Choroid plexus epithelial cell (primary cell): ENCODE data around the gene SKAP1.
"Not testable (repeated sequence)": the region's sequence is repeated elsewhere in the genome, so short reads cannot be mapped to it uniquely, and the experiment has no call there.

Experiments
- DNase-seq: peaks from one replicate; pipeline ENCODE4 v3.0.0-alpha.2; 2010; ENCODE audit warnings: low read depth
- H3K4me3 ChIP-seq: 2 replicates; pipeline ENCODE4 v1.5.1; 2011; ENCODE audit warnings: low read depth, mild to moderate bottlenecking, control low read depth, low read length, moderate library complexity
- CTCF ChIP-seq: conservative IDR thresholded peaks from 2 replicates; pipeline ENCODE4 v1.5.1; 2011; ENCODE audit warnings: low read depth, mild to moderate bottlenecking, control low read depth, inconsistent platforms, low read length, moderate library complexity

SKAP1 gene

GRCh38 chr17:48352630-48353029 is 77.4 kb downstream of the SKAP1 start:
- TF ChIP-seq CTCF = no peak
- no peak for DNase-seq
- H3K4me3 ChIP-seq = no peak overlapping the region

- peak; percentile 63 for DNase-seq
- no peak overlapping the region for H3K4me3 ChIP-seq
- peak; percentile 65 for TF ChIP-seq CTCF
Observed at GRCh38 chr17:48351911-48352332, 78.1 kb downstream of the SKAP1 start.

GRCh38 chr17:48348352-48348751 is 81.7 kb downstream of the SKAP1 start:
- no peak for DNase-seq
- no peak for TF ChIP-seq CTCF
- H3K4me3 ChIP-seq = no peak overlapping the region

GRCh38 chr17:48347177-48347576 is 82.8 kb downstream of the SKAP1 start:
- DNase-seq = no peak
- no peak overlapping the region for H3K4me3 ChIP-seq
- no peak for TF ChIP-seq CTCF

GRCh38 chr17:48344251-48344650 is 85.8 kb downstream of the SKAP1 start:
- DNase-seq = no peak
- no peak overlapping the region for H3K4me3 ChIP-seq
- TF ChIP-seq CTCF = no peak

- TF ChIP-seq CTCF = no peak
- no peak overlapping the region for H3K4me3 ChIP-seq
- DNase-seq = no peak
Observed at GRCh38 chr17:48340916-48341315, 89.1 kb downstream of the SKAP1 start.

- H3K4me3 ChIP-seq = no peak overlapping the region
- DNase-seq = no peak
- no peak for TF ChIP-seq CTCF
Observed at GRCh38 chr17:48338720-48339119, 91.3 kb downstream of the SKAP1 start.

- not testable (repeated sequence) for DNase-seq, H3K4me3 ChIP-seq
Observed at GRCh38 chr17:48337903-48338302, 92.1 kb downstream of the SKAP1 start.
